Left renal pelvis (tissue), 4 donors: ENCODE results near the gene DCXR. TPM values are rescaled to one million over a fixed set of nuclear protein-coding genes. Genes with fewer than 3 reads are reported as not detected.
A peak's percentile ranks its signal among the peaks of the same experiment; 100 is the strongest.

Experiments used
- DNase-seq, 4 donors: peaks; one replicate each; pipeline ENCODE4 v3.0.0-alpha.2; 2013; ENCODE audit warnings: low read depth in 4 of 4, low spot score in 3 of 4
- polyA plus RNA-seq, 4 donors: library from polyadenylated mRNA; unstranded; fragments of 120-200 nt; gene quantifications; one replicate each; pipeline ENCODE4 v1.2.1, GENCODE V29; 2013; ENCODE audit not compliant: insufficient read length in 4 of 4

DCXR gene
- polyA plus RNA-seq, 4 donors: 35.6 to 91.2 (median 78.5) TPM

DNA sequence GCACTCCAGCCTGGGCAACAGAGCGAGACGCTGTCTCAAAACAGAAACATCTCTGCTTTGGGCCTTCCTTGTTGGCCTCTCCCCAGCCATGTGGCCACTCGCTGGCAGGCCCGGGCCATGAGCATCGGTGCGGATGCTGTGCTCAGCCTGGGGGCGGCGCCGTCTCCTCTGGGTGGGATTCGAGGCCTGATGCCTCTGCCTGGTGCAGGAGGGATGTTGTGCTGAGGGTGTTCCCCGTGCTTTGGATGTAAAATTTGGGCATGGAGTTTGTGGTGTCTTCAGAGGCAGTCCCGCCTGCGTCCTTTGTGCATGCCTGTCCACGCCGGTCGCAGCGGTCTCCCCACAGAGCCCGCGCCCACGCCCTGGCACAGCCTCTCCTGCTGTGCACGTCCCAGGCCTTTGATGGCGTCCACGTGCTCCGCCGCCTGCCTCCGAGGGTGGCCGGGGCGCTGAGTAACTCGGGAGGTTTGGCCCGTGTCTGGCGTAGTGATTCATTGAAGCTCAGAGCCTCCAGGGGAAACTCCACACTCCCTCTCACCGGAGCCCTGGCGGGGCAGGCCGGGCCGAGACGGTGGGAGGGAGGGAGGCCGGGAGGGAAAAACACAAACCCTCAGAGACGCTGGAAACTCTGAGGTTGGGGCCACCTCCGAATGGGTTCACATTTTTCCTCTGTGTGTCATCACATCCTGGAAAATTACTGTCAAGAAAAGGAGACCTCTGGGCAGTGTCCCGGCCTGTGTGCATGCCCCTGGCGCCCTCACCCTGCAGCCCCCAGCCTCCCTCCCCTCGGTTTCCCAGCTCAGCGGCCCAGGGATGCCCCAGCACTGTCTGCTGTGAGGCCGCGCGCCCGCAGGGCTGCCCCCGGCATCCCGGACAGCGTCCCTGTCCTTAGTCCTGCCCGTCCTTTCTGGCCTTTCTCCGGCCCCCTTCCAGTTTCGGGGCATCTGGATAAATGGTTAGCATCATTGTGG lies 33.8 kb downstream of the DCXR start:
- no peak for DNase-seq

DNA sequence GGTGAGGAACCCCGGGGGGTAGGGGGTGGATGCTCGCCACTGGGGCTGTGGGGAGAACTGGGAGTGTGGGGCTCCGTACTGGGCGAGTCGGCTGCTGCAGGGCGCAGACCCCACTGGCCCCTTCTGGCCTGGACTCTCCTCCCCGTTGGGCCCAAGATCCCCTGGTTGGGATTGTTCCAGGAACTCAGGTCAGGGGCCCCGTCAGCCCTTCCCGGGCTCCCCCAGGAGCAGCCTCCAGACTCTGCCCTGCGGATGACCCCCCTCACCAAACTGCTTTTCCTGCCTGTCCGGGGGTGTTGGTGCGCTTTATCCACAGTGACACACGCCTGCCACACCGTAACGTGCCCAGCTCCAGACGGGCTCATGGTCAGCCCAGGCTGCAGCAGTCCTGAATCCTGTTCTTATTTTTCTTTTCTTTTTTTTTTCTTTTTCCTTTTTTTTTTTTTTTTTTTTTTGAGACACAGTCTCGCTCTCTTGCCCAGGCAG lies 35.9 kb downstream of the DCXR start:
- DNase-seq: no peak

DNA sequence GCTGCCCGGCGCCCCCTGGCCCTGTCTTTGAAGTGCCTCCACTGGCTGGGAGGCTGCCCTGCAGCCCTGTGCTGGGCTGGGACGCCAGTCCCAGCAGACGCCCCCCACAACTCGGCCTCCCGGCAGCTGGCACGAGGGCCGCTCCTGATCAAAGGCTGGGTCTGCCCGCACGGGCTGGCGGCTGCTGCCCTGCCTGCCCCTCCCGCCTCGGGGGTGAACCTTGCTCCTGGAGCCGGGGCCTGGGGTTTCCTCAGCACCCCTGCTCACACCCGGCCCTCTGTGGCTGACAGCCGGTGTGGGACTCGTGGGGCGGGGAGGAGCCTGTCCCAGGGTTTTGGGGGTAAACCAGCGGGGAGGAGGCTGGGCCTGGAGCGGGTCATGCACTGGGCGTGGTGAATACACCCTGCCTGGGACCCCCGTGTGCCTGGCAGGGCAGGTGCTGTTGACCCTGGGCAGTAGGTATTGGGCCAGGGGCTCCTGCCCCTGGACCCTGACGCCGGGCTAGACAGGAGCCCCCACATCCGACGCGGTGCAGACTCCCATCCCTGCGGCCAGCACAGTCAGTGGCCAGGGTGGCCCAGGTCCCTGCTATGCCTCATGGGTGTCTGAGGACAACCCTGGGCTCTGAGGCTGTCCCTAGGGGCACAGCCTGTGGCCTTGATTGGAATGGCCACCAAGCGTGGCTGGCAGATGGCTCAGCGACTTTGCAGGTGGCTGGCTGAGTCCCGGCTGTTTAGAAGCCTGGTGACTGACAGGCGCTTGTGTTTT lies 36.5 kb downstream of the DCXR start:
- DNase-seq: no peak

DNA sequence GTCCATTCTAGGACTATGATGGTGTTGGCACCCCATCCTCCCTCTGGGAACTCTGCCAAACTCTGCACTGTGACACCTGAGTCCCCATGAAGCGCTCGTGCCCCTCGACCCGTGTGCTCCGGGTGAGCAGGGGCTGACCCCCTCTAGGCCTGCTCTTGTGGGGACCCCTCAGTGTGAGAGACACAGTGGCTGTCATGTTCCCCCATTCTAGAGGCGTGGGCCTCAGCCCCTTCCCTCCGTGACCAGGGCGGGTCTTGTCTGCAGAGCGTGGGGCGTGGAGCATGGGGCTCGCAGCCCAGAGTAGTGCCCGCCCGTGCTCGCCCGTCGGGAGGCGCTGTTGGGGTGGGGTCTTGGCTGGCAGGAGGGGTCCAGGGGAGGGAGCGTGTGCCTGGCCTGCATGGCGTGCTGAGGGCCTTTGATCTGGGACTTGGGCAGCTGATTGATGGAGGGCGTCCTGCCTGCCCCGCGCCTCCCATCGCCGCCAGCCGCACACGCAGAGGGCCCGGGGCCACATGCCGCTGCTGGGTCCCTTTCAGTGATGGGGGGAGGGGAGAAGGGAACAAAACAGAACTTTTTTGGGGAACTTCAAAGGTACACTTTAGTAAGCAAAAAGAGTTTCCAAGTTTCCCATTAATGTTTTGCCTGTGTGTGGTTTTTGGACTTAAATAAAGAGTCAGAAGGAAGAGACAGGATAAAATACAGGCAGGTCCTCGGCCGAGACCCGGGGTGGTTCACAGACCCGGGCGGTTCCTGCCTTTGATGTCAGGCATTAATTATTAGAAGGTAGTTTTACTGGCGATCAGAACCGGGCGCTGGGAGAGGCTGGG lies 37.3 kb downstream of the DCXR start:
- DNase-seq: no peak

DNA sequence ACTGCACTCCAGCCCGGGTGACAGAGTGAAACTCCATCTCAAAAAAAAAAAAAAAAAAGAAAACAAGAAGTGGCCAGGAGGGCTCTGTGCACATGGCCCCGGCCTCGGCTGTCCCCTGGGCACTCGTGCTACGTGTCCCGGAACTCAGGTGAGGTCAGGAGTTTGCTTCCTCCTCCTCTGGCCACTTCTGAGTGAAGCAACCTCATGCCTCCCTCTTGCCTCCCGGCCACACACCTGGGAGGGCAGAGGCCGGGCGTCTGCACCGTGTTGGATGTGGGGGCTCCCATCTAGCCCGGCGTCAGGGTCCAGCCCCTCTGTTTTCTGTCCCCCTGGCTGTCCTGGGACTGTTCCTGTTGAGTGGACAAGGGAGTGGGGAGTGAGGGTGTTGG lies 37.9 kb downstream of the DCXR start:
- no peak for DNase-seq

DNA sequence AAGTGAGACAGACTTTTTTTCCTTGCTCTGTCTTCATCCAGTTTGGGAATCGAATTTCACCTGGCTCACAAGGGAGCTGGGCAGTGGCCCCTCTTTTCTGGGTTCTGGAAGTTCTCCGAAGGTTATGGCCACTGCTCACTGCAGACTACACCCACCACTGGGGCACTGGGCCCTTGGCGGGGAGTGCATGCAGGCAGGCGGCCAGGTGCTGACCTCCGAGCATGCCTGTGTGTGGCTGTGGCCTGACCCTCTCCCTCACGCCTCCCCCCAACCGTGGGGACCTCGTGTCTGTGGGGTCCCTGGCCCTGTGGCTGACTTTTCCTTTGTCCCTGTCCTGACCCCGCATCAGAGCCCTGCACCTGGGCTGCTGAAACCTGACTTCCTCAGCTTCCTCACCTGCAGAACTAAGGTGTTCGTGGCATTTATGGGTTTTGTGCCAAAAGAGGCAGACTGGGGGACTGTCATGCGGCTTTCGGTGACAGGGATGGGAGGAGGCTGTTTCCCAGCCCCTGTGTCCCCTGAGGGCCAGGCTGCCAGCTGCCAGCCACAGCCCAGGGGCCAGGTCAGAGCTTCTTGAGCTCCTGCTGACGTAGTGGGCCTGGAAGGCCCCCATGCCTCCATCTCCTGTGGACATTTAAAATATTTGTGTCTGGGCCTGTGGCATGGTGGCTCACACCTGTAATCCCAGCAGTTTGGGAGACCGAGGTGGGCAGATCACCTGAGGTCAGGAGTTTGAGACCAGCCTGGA lies 38.6 kb downstream of the DCXR start:
- no peak for DNase-seq

DNA sequence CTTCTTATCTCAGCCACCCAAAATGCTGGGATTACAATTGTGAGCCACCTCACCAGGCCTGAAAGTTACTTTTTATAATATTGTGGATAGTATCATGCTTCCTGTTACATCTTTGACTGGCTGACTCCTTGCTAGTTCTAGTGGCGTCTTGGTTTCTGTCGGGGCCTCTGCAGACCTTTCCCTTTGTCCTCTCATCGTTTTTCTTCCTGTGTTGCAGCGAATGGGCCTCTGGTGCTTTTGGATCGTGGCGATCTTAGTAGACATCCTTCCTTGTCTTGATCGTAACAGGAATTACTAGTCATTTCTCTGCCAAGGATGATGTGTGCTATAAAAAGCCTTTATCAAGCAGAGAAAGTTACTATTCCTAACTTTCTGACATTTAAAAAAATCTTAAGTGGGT lies 39.3 kb downstream of the DCXR start:
- DNase-seq: no peak

DNA sequence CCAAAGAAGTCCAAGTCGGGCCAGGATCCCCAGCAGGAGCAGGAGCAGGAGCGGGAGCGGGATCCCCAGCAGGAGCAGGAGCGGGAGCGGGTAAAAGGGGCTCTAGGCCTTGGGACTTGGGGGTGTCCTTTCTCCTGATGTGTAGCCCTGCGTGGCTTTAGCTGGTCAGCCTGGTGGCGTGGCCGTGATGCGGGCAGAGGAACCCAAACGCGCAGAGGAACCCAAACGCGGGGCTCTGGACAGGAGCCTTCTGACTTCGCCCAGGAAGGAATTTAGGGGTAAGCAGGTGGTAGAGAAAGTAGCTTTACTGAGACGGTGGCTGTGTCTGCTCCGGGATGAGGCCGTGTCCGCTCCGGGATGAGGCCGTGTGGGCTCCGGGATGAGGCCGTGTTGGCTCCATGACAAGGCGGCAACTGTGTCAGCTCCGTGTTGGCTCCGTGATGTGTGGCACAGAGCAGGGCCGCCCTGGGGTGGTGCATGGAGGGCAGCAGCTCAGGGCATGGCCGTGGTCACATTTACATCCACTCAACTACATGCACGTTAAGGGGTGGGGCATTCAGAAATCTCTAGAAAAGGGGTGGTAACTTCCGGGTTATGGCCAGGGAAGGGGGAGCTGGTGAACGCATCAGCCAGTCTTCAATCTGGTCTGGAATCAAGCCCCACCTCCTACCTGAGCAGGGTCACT lies 40.6 kb downstream of the DCXR start:
- DNase-seq: no peak

DNA sequence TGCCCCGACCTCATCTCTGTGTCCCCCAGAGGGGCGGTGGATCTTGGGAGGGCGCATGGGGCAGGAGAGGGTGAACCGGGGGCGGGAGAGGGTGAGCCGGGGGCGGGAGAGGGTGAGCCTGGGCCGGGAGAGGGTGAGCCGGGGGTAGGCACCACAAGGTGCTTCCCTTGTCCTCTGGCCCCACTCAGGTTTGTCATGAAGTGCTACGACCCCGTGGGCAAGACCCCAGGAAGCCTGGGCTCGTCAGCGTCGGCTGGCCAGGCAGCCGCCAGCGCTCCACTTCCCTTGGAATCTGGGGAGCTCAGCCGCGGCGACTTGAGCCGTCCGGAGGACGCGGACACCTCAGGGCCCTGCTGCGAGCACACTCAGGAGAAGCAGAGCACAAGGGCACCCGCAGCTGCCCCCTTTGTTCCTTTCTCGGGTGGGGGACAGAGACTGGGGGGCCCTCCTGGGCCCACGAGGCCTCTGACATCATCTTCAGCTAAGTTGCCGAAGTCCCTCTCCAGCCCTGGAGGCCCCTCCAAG lies 41.2 kb downstream of the DCXR start:
- no peak for DNase-seq

DNA sequence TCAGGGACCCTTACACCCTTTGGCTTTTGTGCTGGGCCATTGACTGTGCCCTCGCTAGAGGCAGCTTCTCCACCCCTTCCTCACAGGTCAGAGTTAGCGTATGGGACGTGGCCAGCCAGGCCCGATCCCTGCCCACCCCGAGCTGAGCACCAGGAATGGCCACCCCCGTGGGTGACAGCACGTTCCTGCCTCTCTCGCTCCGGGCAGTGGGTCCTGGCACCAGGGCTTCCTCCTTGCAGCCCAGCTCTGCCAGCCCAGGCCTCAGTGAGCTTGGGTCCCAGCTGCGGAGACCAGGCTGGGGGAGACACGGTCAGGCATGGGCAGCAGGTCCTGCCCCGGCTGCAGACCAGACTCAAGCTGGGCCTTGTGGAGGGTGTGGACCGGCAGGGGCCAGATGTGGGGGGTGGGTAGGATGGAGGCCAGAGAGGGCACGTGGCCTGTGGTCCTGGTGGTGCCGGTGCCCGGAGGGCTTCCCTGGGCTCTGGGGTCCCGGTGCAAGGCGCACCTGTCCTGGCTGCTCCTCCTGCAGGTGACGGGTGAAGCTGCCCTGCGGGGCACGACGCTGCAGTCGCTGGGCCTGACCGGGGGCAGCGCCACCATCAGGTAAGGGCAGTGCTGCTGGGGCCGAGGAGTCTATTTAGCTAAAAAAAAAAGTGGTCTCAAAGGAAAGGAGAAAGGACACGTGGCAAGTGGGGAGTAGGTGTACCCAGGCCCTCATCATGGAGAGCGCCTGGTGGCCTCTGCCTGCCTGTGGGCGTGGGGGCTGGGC lies 41.9 kb downstream of the DCXR start:
- DNase-seq: no peak

DNA sequence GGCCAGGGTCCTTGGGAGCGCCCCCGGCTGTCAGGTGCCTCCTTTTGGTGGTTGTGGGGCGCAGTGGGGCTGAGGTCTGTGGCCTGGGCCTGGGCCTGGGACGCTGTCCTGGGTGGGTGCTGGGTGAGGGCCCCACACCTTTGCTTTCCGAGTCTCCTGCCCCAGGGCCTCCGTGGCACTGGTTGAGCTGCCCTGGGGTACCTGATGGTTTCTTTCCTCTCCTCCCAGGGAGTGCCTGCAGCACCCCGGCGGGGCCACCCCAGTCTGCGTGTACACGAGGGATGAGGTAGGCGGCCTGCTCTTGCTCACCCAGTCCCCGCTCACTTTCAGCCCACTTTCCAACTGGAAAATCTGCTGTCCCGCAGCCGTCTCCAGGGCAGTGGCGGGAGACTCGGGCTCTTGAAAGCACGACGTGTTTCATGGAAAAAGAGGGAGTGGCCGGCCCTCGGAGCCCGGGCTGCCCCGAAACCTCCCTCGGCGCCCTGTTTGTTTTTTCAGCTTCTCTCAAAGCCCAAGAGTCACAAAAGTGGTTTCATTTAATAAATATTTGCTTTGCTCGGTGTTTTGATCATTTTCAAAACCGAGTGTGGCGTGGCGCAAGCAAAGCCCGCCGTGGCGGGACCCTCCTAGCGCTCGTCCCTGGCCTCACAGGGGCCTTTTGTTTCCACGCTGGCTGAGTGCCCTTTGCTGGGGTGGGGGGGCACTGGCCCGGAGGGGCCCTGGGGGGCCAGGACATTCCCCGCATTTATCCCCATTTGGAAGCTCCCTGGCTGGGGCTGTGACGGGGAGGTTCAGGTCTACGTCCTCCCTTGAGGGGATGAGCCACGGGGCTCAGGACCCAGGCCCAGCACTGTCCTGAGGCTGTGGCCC lies 42.7 kb downstream of the DCXR start:
- DNase-seq: no peak

DNA sequence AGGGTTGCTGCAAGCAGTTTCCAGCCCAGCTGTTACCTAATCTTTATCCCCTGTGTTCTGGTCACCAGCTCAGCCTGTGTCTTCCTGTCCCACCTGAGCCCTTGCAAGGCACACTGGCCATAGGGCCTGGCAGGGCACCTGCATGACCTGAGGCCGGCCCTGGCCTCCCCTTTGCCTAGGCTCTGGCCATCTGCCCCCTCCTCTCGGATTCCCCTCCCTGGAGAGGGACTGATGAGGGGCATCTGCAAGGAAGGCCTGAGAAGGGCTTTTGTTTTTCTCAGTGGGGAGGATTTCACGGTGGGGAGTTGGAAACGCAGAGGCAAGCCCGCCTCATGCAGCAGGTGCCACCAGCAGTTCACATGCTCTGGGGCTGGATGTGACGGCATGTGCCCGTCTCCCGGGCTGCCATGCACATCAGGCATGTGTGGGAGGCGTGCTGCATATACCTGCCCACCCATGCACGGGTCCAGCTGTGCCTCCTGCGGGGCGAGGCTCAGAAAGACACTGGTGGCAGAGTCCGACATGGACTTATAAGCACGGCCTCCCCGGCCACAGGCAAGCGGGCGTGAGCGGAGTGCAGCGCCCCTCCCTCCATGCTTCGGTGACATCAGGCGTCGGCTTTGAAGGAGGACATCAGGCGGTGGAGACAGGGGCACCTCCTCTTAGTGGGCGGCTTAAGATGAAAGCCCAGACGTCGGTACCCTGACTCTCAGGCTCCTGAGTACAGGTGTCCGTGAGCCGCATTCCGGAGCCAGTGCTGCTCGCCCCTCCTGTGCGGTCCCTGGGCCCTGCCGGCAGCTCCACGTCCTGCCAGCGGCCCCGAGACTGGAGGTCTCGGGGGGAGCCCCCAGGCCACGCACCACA lies 43.5 kb downstream of the DCXR start:
- DNase-seq: no peak

DNA sequence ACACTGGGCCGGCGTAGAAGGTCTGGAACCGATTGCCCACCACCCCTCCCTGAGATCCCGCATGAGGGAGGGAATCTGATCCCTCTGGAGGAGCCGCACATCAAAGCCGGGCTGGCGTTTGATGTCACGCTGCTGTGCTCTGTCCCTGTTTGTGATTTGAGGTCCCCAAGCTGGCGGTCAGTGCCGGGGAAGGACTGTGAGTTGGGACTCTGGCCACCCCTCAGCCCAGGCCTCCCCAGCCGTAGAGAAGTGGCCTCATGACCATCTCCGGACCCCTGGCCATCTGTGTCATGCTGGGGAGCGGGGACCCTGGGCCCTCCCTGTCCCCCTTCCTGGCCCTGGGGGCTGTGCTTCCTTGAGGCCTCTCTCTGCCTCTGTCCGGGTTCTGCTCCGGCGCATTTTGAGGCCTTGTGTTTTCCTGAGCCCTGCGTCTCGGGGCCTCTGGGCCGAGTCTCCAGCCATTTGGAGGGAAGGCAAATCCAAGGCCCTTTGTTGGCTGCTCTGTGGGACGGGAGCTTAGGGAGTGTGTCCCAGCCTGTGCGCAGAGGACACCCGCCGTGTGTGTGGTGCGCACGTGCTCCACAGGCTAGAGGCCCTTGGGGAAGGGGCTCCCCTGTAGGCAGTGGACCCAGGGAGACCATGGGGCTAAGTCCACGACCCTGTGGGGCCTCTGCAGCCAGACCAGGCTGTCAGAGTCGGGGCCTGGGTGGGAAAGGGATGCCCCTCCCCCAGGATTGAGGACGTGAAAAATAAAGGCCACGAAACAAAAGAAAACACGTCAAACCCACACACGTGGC lies 45.0 kb downstream of the DCXR start:
- DNase-seq: peak in 3 of 4 donors; percentile 42 to 73 (median 64)

DNA sequence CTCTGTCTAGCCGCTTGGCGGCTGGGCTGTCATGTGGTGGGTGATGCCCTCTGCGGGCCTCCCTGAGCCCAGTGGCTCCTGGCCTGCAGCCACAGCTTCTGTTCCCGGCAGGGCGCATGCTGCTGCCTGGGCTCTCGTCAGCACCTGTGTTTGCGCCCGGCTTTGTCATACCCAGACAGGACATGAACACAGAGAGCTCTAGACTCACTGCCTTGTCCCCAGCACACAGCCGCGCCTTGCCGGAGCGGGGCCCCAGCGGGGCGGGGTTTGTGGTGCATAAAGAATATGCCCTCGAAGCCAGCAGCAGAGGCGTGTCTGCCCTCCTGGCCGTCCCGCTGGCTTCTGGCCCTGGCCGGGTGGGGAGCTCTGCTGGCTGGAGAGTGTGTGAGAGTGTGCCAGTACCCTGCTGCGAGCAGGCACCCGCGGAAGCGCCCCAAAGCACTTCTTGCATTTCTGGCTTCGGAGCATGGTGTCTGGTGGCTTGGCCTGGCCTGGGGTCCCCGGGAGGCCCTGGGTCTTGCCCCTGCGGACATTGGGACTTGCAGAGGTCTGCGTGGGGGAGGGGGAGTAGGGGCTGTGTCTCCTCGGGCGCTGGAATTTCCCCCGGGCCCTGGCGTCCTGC lies 45.7 kb downstream of the DCXR start:
- DNase-seq: no peak
